22Rv1 (cell line): ENCODE measurements around the gene GLS2.
A peak's percentile ranks its signal among the peaks of the same experiment; 100 is the strongest.

Experiments used
- H3K27ac ChIP-seq: fragments of 450-650 bp; 2 replicates; pipeline ENCODE4 v1.5.1; 2017
- CTCF ChIP-seq: fragments of 450-650 bp; IDR thresholded peaks from 2 replicates; pipeline ENCODE4 v1.5.1; 2017; ENCODE audit warnings: mild to moderate bottlenecking
- ZFX ChIP-seq: fragments of 450-650 bp; IDR thresholded peaks from 2 replicates; pipeline ENCODE4 v1.6.1; 2017; ENCODE audit warnings: antibody characterized with exemption, borderline replicate concordance

GLS2 gene

GRCh38 chr12:56451147-56451546 lies 36.8 kb downstream of the GLS2 start:
- TF ChIP-seq CTCF (no peak), ZFX (no peak)
- no peak overlapping the region for H3K27ac ChIP-seq

- TF ChIP-seq ZFX, result no peak
- no peak overlapping the region for H3K27ac ChIP-seq
These were observed 37.7 kb downstream of the GLS2 start for GRCh38 chr12:56450241-56450640.

GRCh38 chr12:56449622-56449984 lies 38.4 kb downstream of the GLS2 start:
- TF ChIP-seq ZFX (no peak), CTCF (no peak)
- H3K27ac ChIP-seq, result peak overlapping the region; percentile 90

GRCh38 chr12:56448860-56449621 lies 38.9 kb downstream of the GLS2 start, which contains the start of gene TIMELESS:
Gene TIMELESS, minus strand, starts transcription at chr12:56449426. Its CDS starts 15,256 bp downstream, at chr12:56434170.
- peak; percentile 20 for TF ChIP-seq CTCF
- no peak for TF ChIP-seq ZFX
- peak within 1 kb of the TSS; percentile 90 for H3K27ac ChIP-seq

- H3K27ac ChIP-seq, result peak overlapping the region; percentile 33
These were observed 44.8 kb downstream of the GLS2 start for GRCh38 chr12:56443208-56443607.

- H3K27ac ChIP-seq, result no peak overlapping the region
- TF ChIP-seq CTCF (no peak), ZFX (no peak)
These were observed 50.4 kb downstream of the GLS2 start for GRCh38 chr12:56437430-56438176.

GRCh38 chr12:56434828-56435227 lies 53.1 kb downstream of the GLS2 start:
- TF ChIP-seq ZFX, result no peak
- TF ChIP-seq CTCF, result no peak
- no peak overlapping the region for H3K27ac ChIP-seq

GRCh38 chr12:56431850-56432249 lies 56.1 kb downstream of the GLS2 start:
- no peak overlapping the region for H3K27ac ChIP-seq
- no peak for TF ChIP-seq ZFX
- no peak for TF ChIP-seq CTCF
